PC-3 (cell line): ENCODE data around the gene PLK5.
"Not testable (repeated sequence)": the region's sequence is repeated elsewhere in the genome, so short reads cannot be mapped to it uniquely, and the experiment has no call there.

ENCODE experiments used
- EZH2phosphoT487 ChIP-seq: fragments of 300-600 bp; sonication (generic); IDR thresholded peaks from 2 replicates; pipeline ENCODE4 v1.6.1; 2018; ENCODE audit warnings: mild to moderate bottlenecking, antibody characterized with exemption, low read length, borderline replicate concordance
- TF ChIP-seq, protein P1 (sequence below): fragments of 300-600 bp; sonication (generic); conservative IDR thresholded peaks from 2 replicates; pipeline ENCODE4 v1.5.1; 2017; ENCODE audit warnings: antibody characterized with exemption, low read depth, mild to moderate bottlenecking, low read length

DNA sequence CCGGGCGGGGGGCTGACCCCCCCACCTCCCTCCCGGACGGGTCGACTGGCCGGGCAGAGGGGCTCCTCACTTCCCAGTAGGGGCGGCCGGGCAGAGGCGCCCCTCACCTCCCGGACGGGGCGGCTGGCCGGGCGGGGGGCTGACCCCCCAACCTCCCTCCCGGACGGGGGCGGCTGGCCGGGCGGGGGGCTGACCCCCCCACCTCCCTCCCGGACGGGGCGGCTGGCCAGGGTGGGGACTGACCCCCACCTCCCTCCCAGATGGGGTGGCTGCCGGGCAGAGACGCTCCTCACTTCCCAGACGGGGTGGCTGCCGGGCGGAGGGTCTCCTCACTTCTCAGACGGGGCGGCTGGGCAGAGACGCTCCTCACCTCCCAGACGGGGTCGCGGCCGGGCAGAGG lies 24.6 kb upstream of the PLK5 start:
- TF ChIP-seq, protein P1, sequence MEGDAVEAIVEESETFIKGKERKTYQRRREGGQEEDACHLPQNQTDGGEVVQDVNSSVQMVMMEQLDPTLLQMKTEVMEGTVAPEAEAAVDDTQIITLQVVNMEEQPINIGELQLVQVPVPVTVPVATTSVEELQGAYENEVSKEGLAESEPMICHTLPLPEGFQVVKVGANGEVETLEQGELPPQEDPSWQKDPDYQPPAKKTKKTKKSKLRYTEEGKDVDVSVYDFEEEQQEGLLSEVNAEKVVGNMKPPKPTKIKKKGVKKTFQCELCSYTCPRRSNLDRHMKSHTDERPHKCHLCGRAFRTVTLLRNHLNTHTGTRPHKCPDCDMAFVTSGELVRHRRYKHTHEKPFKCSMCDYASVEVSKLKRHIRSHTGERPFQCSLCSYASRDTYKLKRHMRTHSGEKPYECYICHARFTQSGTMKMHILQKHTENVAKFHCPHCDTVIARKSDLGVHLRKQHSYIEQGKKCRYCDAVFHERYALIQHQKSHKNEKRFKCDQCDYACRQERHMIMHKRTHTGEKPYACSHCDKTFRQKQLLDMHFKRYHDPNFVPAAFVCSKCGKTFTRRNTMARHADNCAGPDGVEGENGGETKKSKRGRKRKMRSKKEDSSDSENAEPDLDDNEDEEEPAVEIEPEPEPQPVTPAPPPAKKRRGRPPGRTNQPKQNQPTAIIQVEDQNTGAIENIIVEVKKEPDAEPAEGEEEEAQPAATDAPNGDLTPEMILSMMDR: not testable (repeated sequence)
- not testable (repeated sequence) for TF ChIP-seq EZH2phosphoT487
